Activated naive CD4-positive, alpha-beta T cell treated with anti-CD3 and anti-CD28 coated beads, Interleukin-2, amount 50 U/mL, for 16 hours (primary cell): ENCODE measurements around the gene DOCK10.

Experiments used
- DNase-seq: peaks from one replicate; pipeline ENCODE4 v3.0.0-alpha.2; 2020

Gene DOCK10

DNA sequence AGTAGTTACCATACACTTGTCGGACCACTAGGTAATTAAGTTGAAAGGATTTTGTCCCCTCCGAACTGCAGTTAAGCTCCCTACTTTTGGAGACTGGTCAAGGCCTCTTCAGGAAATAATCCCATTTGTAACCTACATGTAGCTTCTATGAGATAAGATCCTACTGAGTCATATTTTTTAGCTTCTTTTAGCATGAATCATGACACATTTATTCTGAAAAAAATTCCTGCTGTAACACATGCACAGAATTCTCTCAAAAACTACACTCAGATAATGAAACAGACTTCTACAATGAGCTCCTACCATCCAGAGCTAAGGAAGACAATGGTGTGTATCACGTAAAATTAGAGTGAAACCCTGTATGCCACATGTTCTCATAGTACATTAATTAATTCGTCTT is 225.5 kb downstream of the DOCK10 start:
- DNase-seq: no peak

DNA sequence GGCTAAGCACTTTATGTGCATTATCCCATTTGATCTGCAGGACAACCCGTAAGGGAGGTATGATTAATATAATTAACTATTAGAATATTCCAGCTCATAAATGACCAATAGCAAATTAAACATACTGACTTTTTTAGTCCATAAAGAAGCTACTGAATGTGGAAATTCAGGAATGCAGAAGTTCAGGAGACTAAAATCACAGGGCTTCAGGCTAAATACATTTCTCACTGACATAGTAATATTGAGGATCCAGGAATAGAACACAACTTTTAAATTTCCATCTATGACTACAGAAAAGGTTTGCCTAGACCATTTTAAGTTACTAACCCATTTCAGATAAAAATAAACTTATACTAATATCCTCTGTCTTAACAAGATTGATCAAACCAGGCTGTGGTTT is 228.7 kb downstream of the DOCK10 start:
- no peak for DNase-seq

DNA sequence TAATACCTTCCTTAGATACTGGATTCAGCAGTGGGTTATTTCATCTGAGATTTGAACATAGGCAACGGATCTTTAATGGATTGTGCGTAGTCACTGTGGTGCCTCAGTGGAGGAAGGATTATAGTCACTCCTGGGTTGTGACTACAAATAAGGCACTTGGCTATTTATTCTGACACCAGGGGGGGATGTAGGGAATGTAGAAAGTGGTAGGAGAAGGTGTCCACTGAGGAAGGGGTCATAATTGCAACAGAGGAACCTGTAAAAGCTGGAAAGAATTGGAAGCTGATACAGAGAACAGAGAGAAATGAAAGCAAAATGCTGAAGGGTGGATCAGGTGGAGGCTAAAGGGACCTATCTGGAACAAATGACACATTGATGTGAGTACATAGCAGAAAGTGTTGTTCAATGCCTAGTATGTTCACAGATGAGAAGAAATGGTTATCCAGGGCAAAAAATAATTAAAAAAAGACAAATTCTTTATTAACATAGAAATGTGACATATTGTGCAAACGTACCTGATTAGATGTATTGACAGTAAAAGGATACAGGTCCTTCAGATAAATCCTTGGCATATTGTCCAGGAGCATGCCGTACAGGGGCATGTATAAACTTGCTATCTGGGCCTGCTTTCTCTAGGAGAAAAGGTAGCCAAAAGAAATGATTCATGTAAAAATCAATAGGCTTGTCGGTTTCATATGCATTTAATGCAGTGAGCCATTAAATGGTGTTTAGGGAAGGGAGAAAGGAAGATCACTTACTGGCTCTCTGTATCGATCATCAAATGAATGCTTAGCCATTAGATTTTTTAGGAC is 234.9 kb downstream of the DOCK10 start:
- no peak for DNase-seq

DNA sequence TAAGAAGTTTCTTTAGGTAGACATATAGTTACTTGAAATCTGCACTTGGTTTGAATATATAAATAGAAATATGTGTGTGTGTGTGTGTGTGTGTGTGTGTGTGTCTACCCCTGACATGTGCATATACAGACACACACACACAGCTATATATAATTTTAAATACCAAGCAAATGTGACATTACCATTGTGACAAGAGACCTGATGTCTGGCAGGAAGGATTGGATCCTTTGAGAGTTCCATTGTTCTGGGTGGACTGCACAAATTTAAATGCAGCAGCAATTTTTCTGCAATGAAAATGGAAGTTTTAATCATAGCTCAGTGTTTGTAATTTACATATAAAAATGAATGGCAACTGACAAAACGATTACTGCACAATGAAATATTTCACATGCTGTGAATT is 238.3 kb downstream of the DOCK10 start:
- DNase-seq: no peak

DNA sequence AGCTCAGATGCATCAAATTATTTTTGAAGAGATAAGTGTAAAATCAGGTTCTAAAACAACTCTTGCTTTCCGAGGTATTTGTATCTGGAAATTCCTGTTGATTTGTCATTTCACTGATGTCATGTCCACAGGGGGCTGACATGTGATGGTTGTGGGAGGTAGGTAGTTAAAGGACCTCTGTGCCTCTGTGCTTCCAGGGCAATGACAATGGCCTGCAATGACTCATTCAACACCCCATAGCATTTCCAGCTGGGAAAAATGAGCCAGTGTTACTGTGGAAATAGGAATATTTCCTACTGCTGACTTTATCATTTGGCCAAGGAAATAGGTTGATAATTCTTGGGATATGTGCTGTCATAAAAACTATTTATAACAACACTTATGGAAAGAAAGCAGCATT is 239.9 kb downstream of the DOCK10 start:
- no peak for DNase-seq

DNA sequence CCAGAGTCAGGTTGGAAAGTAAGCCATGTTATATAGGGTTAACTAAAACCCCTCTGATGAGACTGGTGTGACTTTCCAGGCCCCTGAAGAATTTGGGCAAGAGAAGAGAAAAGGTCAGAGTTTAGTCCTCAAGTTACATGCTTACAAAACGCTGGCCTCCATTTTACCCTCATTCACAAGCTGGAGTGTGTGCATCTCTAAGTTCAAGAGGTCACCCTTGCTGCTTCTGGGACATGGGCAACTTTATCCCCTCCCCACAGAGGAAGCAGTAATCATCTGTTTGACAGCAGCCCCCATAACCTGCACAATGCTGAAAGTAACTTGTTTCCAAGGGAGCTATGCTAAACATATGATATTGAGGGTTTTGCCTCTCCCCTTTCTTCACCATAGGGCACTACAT is 240.9 kb downstream of the DOCK10 start:
- no peak for DNase-seq

DNA sequence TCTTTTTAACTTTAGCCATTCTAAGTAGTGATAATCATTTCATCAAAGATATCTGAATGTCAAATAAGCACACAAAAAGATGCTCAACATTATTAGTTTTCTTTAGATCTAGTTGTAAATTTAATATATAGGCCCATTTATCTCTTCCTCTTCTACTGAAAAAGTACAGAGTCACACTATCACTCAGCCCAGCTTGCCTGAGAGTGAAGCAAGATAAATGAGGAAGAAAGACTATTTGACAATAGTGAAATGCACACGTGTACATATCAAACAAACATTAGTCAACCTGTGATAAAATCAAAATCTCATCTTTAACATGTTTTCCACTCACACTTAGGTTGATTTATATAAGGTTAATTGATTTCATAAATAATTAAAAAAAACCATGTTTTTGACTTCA is 242.6 kb downstream of the DOCK10 start:
- no peak for DNase-seq

DNA sequence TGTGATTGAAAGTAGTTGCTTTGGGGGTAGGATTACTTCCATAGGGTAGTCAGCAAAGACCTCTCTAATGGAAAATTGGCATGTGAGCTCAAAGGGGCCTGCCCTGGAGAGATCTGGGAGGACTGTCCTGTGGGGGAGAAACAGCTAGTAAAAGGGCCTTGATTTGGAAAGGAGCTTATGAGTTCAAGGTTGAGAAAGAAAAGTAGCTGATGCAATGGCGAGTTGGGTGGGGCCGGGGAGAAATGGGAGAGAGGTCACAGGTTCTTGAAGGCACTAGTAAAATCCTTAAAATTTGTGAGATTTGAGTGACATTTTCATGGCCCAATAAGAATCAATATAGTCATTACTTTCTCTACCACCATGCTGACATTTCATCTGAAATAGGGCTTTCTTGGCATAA is 244.1 kb downstream of the DOCK10 start:
- no peak for DNase-seq

DNA sequence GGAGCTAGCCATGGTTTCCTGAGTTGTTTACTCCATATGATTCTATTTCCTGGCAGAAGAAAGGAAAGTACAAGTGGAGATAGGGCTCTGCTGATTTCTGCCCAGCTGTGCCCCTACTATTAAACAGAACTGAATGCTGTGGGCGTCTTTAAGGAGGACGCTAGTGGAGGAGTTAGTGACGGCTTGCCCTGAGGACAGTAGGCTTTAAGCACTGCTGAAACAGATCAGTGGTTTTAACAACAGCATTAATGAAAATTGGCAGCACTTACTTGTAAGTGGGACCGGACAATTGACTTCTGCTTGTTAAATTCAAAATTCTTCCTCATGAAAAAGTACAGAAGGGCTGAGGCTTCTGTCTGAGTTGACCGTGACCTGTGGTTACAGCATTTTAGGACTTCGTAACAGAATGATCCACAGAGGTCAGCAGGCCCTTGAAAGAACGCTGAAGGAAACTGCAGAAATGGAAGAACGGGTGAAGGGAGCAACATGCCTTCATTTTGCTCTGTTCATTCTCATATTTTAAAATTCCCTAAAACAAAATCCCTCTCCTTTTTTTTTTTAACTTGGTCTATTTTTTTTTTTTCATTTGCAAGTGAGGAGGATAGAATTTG is 245.5 kb downstream of the DOCK10 start:
- no peak for DNase-seq

DNA sequence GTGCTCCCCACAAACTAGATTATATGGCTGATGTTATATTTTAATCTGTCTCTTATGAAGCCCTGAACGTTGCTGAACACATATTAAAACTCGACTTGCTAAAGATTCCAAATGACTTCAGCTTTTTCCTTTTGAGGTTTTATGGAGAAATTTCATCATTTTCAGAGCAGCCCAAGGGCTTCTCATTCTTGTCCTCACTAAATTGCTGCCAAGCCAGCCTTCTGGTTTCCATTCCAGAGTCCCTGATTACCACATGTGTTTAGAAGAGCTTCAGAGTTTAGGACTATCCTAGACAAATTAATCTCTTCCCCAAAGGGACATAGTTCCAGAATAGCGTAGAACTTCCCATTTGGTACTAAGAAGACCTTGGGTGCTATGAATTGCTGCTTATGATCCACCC is 248.3 kb downstream of the DOCK10 start:
- no peak for DNase-seq

DNA sequence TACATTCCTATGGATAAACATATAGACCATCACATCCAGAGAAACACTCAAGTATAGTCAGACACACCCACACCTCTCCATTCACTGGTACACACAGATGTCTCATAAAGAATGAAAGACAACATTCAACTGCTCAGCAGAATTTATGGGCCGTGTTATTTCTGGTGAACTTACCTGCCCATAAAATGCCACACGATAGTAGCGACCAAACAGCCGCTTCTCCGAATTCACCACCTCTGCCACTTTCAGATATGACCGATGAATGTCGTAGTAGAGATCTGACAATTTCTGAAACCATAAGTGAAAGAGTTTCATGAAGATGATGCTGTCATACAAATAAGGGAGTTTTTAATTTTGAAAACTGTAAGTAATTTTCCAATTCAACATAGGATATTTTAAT is 255.4 kb downstream of the DOCK10 start:
- no peak for DNase-seq

DNA sequence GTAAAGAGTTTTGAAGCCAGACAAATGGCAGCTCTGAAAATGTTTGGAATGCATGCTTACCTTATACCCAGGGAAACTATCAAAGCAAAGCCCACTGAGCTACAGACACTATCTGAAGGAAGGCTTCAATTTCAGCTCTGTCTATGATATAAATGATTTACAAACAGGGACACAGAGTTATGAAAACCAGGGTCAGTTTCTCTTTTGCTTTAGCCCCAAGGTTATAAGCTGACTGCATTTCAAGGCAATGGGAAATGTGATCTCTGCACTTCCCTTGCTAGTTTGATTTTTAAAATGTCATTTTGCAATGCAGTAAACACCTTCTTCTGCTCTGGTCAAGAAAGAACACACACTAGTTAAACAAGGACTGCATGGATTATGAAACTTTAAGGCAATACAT is 260.9 kb downstream of the DOCK10 start:
- no peak for DNase-seq

DNA sequence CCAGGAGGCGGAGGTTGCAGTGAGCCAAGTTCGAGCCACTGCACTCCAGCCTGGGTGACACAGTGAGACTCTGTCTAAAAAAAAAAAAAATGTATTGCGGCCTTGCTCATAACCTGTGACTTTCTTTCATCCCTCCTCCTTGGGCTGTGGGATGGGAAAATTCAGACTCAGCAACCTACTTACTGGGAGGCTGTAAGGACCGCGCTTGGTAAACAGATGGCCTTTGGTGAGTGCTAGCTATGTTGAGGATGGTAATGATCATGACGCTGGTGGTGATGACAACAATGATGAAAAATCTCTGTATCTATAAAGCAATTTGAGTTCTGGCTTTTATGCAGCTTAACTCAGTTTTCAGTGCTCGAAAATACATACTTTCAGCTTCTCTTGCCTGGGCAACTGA is 261.4 kb downstream of the DOCK10 start:
- DNase-seq: no peak

DNA sequence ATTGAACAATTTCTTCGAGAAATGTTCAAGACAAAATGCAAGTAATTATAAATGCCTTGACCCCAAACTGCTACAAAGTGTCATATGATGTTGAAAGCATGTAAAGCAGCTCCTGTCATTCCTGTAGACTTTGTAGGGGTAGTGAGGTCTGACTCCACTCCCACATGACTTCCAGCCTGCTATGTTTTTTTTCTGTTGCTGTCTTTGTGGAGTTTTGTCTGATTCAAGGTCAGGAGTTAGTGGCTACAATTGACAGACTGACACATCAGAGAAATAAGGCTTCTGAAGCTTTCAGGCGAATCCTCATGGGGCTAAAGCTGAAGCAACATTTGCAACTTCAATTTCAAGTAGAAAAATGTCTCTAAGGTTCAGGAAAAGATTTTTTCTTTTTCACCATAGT is 262.2 kb downstream of the DOCK10 start:
- no peak for DNase-seq

DNA sequence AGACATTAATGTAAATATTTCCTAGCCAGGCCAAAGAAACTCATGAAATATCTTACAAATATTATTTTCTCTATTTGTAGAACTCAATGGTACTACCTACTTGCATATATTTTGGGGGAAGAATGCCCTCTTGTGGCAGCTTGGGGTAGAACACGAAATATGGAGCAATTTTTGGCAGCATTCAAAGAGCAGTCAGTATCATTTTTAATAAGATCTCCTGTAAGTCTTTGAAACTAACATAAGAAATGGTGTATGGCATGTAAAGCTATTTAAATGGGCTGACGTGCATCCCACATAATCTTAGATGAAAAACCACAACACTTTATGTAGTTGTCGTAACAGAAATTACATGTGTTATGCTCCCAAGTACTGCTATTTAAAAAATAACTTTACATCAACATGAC is 263.8 kb downstream of the DOCK10 start:
- peak; percentile 60 for DNase-seq

DNA sequence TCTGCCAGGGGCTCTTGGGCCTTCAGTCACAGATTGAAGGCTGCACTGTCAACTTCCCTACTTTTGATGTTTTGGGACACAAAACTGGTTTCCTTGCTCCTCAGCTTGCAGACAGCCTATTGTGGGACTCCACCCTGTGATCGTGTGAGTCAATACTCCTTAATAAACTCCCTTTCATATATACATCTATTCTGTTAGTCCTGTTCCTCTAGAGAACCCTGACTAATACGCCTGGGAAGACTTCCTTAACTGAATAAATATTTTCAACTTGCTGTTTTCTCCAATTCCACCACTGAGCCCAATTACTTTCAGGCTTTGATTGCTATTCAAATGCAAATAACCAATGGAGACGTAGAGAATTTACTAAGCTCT is 264.7 kb downstream of the DOCK10 start:
- DNase-seq: no peak

DNA sequence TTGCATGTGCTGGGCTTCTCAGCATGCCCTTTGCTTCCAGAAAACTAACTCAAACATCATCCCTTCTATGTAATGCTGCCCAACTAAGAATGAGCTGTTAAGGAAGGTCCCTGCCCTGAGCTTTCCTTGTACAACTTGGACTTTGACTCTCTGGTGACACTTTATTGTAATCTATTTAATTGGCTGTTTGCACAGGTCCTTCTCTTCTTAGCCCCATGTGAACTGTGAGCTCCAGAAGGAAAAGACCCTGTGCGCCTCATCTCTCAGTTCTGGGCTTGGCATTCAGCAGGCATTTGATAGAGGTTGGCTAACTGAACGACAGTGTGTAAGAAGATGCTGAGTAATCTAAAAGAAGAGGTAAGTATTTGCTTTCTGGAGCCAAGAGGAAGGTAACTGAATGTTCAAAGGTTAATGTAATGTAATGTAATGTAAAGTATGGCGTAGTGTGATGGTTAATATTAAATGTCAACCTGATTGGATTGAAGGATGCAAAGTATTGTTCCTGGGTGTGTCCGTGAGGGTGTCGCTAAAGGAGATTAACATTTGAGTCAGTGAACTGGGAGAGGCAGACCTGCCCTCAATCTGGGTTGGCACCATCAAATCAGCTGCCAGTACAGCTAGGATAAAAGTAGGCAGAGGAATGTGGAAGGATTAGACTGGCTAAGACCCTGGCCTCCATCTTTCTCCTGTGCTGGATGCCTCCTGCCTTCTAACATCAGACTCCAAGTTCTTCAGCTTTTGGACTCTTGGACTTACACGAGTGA is 265.3 kb downstream of the DOCK10 start:
- DNase-seq: no peak

DNA sequence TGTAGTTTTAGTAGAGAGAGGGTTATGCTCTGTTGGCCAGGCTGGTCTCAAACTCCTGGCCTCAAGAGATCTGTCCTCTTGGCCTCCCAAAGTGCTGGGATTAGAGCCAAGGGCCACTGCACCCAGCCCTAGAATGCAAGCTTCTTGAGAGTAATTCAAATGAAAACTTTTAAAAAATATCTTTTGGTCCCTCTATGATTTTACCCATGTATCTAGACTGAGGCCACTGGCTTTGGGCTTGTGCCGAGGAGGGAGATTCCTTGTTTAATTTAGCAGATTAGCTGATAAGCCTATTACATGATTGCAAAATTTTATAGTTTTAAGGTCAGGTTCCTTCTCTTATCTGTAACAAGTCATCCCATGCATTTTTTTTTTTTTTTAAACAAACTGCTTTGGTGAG is 266.6 kb downstream of the DOCK10 start:
- DNase-seq: no peak

DNA sequence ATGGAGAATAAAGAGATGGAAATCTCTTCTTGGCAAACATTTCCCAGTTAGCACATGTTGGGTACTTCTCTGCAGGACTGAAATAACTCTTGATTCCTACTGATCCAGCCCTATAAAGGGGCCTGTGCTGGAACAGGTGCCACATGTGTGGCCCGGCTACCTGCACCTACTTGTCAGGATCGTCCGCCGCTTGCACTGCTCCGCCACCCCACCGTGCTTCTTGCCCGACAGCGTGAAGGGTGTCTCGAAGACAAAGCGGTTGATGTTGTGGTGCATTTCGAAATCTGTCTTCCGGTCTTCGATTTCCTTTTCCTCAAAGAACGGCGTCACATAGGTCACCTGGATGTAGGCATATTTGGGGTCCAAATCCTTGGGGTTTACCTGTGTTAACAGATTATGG is 267.5 kb downstream of the DOCK10 start:
- no peak for DNase-seq

DNA sequence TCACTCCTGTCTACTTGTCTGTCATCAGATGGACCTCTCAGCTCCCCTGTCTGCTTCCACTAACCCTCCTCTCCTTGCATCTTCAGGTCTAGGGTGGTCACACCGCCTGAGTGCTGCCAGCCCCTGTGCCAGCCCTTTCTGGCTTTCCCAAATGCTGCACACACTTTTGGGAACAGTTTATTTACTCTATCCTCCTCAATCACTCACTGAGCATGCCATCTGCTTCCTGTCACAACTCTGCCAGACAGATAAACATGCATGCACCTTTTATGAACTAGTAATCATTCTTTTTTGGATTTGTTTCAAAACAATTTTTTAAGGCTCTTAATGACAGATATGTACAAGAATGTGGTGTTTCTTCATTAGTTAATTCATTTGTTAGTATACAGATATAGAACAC is 269.8 kb downstream of the DOCK10 start:
- no peak for DNase-seq

DNA sequence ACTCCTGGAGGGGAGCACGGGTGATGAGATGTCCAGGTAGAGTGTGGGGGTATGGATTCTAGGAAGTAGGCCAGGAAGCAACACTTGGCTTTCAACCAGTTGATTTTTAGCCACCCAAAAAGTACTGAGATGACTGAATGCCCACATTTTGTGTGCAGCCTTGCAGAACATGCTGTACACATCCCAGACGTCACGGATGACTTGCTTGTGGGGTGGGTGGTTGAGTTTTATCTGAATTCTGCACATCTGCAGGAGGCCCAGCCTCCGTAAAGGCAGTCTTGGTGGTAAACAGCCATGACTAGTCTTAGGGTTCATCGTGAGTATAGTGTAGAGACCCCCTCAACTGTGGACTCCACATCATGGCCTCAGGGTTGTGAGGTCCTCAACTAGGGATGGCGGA is 272.8 kb downstream of the DOCK10 start:
- DNase-seq: no peak

DNA sequence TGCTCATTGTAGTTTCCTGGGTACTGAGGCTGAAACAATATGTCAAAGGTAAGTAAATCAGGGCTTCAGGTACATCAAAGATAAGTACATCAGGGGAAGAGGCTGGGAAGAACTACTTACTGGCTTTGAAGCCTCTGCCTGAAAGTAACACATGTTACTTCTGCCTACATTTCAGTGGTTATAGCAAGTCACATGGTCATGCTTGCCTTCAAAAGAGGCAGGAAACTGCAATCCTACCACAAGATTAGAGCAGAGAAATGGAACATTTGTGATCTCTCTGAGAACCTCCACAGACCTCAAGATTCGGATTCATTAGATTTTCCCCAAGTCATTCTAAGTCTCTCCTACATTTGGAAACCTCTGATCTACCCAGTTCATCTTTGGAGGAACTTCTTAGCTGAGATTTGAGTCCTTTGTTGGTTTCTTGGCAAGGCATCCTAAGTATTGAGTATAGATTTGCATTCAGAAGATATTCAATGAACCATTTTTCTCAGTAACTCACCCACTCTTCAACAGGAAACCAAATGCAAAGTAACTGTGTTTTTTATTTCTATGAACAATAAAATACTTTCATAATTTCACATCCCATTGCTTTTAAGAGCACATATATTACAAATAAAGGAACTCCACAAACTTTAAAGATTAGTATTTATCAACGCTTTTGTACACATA is 277.6 kb downstream of the DOCK10 start:
- no peak for DNase-seq

DNA sequence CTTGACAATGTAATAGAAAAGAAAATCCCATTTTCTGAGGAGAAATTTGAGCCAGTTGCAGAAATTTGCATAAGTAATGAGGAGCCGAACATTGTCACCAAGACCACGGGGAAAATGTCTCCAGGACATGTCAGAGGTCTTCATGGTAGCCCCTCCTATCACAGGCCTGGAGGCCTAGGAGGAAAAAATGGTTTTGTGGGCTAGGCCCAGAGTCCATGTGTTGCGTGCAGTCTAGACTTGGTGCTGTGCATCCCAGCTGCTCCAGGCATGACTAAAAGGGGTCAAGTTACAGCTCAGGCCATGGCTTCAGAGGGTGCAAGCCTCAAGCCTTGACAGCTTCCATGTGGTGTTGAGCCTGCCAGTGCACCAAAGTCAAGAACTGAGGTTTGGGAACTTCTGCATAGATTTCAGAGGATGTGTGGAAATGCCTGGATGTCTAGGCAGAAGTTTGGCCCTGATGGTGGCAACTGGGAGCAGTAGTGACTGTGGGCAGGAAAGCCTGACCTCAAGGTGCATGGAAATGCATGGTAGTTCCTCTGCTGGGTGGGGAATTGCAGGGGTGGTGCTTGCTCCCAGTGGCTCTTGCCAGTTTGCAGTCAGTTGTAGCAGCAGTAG is 284.2 kb downstream of the DOCK10 start:
- DNase-seq: no peak
